ENCODE results near the gene MICU1.
"Not testable (repeated sequence)": the region's sequence is repeated elsewhere in the genome, so short reads cannot be mapped to it uniquely, and the experiment has no call there.

DNA sequence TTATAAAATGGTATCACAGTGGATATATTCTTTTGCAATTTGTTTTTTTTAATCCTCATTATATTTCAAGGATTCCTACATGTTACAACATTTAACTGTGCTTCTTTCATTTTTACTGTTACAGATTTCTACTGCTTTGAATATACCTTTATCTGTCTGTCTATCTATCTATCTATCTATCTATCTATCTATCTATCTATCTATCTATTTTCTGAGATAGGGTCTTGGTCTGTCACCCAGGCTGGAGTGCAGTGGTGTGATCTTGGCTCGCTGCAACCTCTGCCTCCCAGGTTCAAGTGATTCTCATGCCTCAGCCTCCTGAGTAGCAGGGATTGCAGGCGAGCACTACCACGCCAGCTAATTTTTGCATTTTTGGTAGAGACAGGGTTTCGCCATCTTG is 194.9 kb downstream of the MICU1 start:
- TF ChIP-seq, protein P1, sequence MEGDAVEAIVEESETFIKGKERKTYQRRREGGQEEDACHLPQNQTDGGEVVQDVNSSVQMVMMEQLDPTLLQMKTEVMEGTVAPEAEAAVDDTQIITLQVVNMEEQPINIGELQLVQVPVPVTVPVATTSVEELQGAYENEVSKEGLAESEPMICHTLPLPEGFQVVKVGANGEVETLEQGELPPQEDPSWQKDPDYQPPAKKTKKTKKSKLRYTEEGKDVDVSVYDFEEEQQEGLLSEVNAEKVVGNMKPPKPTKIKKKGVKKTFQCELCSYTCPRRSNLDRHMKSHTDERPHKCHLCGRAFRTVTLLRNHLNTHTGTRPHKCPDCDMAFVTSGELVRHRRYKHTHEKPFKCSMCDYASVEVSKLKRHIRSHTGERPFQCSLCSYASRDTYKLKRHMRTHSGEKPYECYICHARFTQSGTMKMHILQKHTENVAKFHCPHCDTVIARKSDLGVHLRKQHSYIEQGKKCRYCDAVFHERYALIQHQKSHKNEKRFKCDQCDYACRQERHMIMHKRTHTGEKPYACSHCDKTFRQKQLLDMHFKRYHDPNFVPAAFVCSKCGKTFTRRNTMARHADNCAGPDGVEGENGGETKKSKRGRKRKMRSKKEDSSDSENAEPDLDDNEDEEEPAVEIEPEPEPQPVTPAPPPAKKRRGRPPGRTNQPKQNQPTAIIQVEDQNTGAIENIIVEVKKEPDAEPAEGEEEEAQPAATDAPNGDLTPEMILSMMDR (IDR thresholded peaks at IDR 0.05): not testable (repeated sequence)
- TF ChIP-seq EZH2, EZH2phosphoT487 (IDR thresholded peaks at IDR 0.05): not testable (repeated sequence)

Data from neural progenitor cell (in vitro differentiated cells).